Vagina (tissue), 2 donors: ENCODE measurements around the gene IGDCC3.

Experiments used
- CTCF ChIP-seq, 3 experiments: fragments of 450-650 bp in 2 of 3; fragments of 200-600 bp in 1 of 3; sonication (generic) in 1 of 3; IDR thresholded peaks; one replicate each; pipeline ENCODE4 v1.5.1; 2017 to 2019; ENCODE audit warnings: antibody characterized with exemption in 3 of 3, mild to moderate bottlenecking in 2 of 3, moderate library complexity in 2 of 3
- POLR2A ChIP-seq, 2 donors: fragments of 450-650 bp; IDR thresholded peaks; one replicate each; pipeline ENCODE4 v1.6.1; 2017; ENCODE audit warnings: antibody characterized with exemption in 2 of 2, mild to moderate bottlenecking in 2 of 2, moderate library complexity in 2 of 2
- POLR2AphosphoS5 ChIP-seq, 2 donors: sonication (generic); formaldehyde crosslinking; IDR thresholded peaks; one replicate each; pipeline ENCODE4 v1.9.0; 2017; ENCODE audit warnings: antibody characterized with exemption in 2 of 2, mild to moderate bottlenecking in 2 of 2, low read depth in 1 of 2; ENCODE audit not compliant: insufficient read depth in 1 of 2

- TF ChIP-seq POLR2AphosphoS5 (IDR thresholded peaks at IDR 0.05; ENCODE audit: insufficient read depth in 1 of 2, low read depth in 1 of 2), result no peak
- TF ChIP-seq POLR2A (IDR thresholded peaks at IDR 0.05), result no peak
- TF ChIP-seq CTCF (IDR thresholded peaks at IDR 0.05), result no peak
Measured at GRCh38 chr15:65336493-65337435, 41.0 kb downstream of the IGDCC3 start.
